DOHH2 (cell line): Measurements from ENCODE around the gene SH2B2.

Source experiments
- H3F3A ChIP-seq: fragments of 200-600 bp; sonication (generic), shearing (Covaris generic); 2 replicates; pipeline ENCODE4 v1.6.0; 2016; ENCODE audit warnings: antibody characterized with exemption, mild to moderate bottlenecking; ENCODE audit not compliant: control insufficient read depth, insufficient read depth
- H3K27ac ChIP-seq: fragments of 200-600 bp; sonication (generic); 2 replicates; pipeline ENCODE4 v1.5.1; 2014; ENCODE audit warnings: low read depth, mild to moderate bottlenecking, low read length, moderate library complexity
- H3K27me3 ChIP-seq: fragments of 200-600 bp; sonication (generic); 2 replicates; pipeline ENCODE4 v1.6.1; 2014; ENCODE audit warnings: mild to moderate bottlenecking, low read length, mixed read lengths; ENCODE audit not compliant: control insufficient read depth
- H3K36me3 ChIP-seq: fragments of 200-600 bp; sonication (generic); 2 replicates; pipeline ENCODE4 v1.6.1; 2014; ENCODE audit warnings: mild to moderate bottlenecking, low read length, moderate library complexity, mixed read lengths; ENCODE audit not compliant: control insufficient read depth
- H3K4me1 ChIP-seq: fragments of 200-600 bp; sonication (generic); 2 replicates; pipeline ENCODE4 v1.6.1; 2014; ENCODE audit warnings: mild to moderate bottlenecking, low read length, mixed read lengths; ENCODE audit not compliant: control insufficient read depth
- H3K4me2 ChIP-seq: fragments of 200-600 bp; sonication (generic); 2 replicates; pipeline ENCODE4 v1.6.0; 2014; ENCODE audit warnings: mild to moderate bottlenecking, low read length, moderate library complexity
- H3K4me3 ChIP-seq: fragments of 200-600 bp; sonication (generic); 2 replicates; pipeline ENCODE4 v1.5.1; 2014; ENCODE audit warnings: mild to moderate bottlenecking, low read length, mixed read lengths
- H3K79me2 ChIP-seq: fragments of 200-600 bp; sonication (generic); 2 replicates; pipeline ENCODE4 v1.6.1; 2014; ENCODE audit warnings: mild to moderate bottlenecking, low read length, mixed read lengths; ENCODE audit not compliant: control insufficient read depth
- H3K9me2 ChIP-seq: fragments of 200-600 bp; sonication (generic); replicated peaks from 2 replicates; pipeline ENCODE4 v1.6.1; 2014; ENCODE audit warnings: mild to moderate bottlenecking, low read length, mixed read lengths; ENCODE audit not compliant: control insufficient read depth
- H3K9me3 ChIP-seq: fragments of 200-600 bp; sonication (generic); 2 replicates; pipeline ENCODE4 v1.6.1; 2014; ENCODE audit warnings: antibody characterized with exemption, low read length, mixed read lengths; ENCODE audit not compliant: control insufficient read depth, insufficient read depth
- H4K20me1 ChIP-seq: fragments of 200-600 bp; sonication (generic); 2 replicates; pipeline ENCODE4 v1.6.0; 2014; ENCODE audit warnings: low read depth, mild to moderate bottlenecking, antibody characterized with exemption, low read length, moderate library complexity; ENCODE audit not compliant: control insufficient read depth, insufficient read depth
- EZH2phosphoT487 ChIP-seq: fragments of 200-600 bp; sonication (generic); IDR thresholded peaks from 2 replicates; pipeline ENCODE4 v1.6.1; 2017; ENCODE audit warnings: borderline replicate concordance, mild to moderate bottlenecking, antibody characterized with exemption, low read length, moderate library complexity, mixed read lengths
- TF ChIP-seq, protein P1 (sequence below): fragments of 200-600 bp; sonication (generic); IDR thresholded peaks from one replicate; pipeline ENCODE4 v1.5.1; 2014; ENCODE audit warnings: antibody characterized with exemption, mild to moderate bottlenecking, low read depth, low read length; ENCODE audit not compliant: poor library complexity, severe bottlenecking

Gene SH2B2

GRCh38 chr7:102270178-102270887, 16.3 kb upstream of the SH2B2 start:
- Histone ChIP-seq H3K79me2 (no peaks in the 10 kb centered on the region), H4K20me1 (no peaks in the 10 kb centered on the region), H3K27ac (no peak overlapping the region), H3K36me3 (no peaks in the 10 kb centered on the region), H3K4me2 (no peak overlapping the region), H3K4me1 (peaks cover 10% of the 10 kb centered on the region), H3K9me2 (no peaks in the 10 kb centered on the region), H3F3A (no peaks in the 10 kb centered on the region), H3K27me3 (no peaks in the 10 kb centered on the region), H3K4me3 (no peak overlapping the region), H3K9me3 (no peaks in the 10 kb centered on the region)
- TF ChIP-seq, protein P1, sequence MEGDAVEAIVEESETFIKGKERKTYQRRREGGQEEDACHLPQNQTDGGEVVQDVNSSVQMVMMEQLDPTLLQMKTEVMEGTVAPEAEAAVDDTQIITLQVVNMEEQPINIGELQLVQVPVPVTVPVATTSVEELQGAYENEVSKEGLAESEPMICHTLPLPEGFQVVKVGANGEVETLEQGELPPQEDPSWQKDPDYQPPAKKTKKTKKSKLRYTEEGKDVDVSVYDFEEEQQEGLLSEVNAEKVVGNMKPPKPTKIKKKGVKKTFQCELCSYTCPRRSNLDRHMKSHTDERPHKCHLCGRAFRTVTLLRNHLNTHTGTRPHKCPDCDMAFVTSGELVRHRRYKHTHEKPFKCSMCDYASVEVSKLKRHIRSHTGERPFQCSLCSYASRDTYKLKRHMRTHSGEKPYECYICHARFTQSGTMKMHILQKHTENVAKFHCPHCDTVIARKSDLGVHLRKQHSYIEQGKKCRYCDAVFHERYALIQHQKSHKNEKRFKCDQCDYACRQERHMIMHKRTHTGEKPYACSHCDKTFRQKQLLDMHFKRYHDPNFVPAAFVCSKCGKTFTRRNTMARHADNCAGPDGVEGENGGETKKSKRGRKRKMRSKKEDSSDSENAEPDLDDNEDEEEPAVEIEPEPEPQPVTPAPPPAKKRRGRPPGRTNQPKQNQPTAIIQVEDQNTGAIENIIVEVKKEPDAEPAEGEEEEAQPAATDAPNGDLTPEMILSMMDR = no peak
- TF ChIP-seq EZH2phosphoT487 = no peak

DNA sequence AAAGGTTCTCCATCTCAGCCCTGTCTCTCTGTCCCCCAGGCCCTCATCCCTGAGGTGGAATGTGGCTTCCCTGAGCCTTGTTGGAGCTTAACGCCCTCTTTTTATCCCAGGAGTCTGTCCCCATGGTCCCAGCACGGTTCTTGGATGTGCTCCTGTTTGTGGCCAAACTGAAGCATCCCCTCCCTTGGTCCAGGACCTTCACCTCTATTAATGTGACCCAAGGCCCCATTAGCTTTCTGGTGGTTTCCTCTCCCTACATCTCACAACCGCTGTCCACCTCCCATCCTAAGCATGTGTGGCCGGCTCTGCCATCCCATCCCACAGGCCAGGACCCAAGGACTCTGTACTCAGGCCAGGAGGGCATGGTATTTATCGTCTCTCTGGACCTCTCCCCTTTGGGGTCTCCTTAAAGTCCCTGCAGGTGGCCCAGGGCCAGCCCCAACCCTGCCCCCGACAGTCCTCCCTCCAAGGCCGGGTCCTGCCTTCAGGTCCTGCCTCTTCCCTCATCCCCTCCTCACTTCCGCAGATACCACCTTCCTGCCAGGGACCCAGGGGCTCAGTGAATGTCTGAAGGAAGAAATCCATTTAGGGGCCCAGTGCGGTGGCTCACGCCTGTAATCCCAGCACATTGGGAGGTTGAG, 15.4 kb upstream of the SH2B2 start:
- Histone ChIP-seq H3K4me1 (peaks cover 10% of the 10 kb centered on the region), H3K9me2 (no peaks in the 10 kb centered on the region), H3K27me3 (no peaks in the 10 kb centered on the region), H3K4me2 (no peak overlapping the region), H3K36me3 (no peaks in the 10 kb centered on the region), H3F3A (no peaks in the 10 kb centered on the region), H3K27ac (no peak overlapping the region), H3K79me2 (no peaks in the 10 kb centered on the region), H3K9me3 (no peaks in the 10 kb centered on the region), H4K20me1 (no peaks in the 10 kb centered on the region), H3K4me3 (no peak overlapping the region)
- TF ChIP-seq, protein P1 = no peak
- no peak for TF ChIP-seq EZH2phosphoT487

DNA sequence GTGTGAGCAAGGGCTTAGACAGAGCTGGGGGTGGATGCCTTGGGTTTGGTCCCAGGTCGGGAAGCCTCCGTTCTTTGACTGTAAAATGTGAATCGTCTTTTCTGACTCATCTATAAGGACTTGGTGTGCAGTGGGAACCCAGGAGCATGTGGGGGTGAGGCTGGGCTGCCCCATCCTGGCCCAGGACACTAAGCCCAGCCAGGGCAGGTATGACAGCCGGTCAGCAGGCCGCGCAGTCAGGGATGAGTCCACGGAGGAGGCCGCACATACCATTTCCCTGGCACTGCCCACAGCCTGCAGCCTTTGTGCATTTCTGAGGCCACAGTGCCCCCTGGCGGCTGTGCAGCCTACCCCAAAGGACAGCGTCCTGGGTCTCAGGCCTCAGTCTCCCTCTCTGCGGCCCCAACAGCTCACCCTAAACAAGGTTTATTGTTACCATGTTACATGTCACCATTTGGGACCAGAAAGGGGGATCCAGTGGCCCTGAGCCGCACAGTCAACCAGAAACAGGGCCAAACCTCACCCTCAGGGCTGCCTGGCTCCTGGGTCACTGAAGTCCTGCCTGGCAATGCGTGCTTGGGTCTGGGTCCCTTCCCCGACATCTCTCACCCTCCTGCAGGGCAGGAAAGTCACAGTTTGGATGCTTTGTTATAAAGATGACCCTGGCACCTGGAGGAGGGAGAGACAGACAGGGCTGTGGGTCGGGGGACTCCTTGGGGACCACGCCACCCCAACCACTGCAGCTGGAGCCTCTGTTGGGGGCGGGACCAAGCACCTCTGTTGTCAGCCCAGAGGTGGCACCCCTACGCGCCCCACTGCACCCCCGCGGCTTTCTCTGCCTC, 14.4 kb upstream of the SH2B2 start:
- H3K4me1 ChIP-seq = peaks cover 10% of the 10 kb centered on the region
- TF ChIP-seq, protein P1 = peak; percentile 100
- no peak for TF ChIP-seq EZH2phosphoT487
- no peak overlapping the region for H3K4me2 ChIP-seq
- no peaks in the 10 kb centered on the region for H4K20me1 ChIP-seq
- H3K79me2 ChIP-seq = no peaks in the 10 kb centered on the region
- no peaks in the 10 kb centered on the region for H3K9me3 ChIP-seq
- H3K27ac ChIP-seq = no peak overlapping the region
- no peak overlapping the region for H3K4me3 ChIP-seq
- no peaks in the 10 kb centered on the region for H3F3A ChIP-seq
- no peaks in the 10 kb centered on the region for H3K36me3 ChIP-seq
- no peaks in the 10 kb centered on the region for H3K9me2 ChIP-seq
- no peaks in the 10 kb centered on the region for H3K27me3 ChIP-seq
